ENCODE measurements around the gene SLC34A3.
A peak's percentile ranks its signal among the peaks of the same experiment; 100 is the strongest.
"Not testable (repeated sequence)": the region's sequence is repeated elsewhere in the genome, so short reads cannot be mapped to it uniquely, and the experiment has no call there.

The SLC34A3 gene

DNA sequence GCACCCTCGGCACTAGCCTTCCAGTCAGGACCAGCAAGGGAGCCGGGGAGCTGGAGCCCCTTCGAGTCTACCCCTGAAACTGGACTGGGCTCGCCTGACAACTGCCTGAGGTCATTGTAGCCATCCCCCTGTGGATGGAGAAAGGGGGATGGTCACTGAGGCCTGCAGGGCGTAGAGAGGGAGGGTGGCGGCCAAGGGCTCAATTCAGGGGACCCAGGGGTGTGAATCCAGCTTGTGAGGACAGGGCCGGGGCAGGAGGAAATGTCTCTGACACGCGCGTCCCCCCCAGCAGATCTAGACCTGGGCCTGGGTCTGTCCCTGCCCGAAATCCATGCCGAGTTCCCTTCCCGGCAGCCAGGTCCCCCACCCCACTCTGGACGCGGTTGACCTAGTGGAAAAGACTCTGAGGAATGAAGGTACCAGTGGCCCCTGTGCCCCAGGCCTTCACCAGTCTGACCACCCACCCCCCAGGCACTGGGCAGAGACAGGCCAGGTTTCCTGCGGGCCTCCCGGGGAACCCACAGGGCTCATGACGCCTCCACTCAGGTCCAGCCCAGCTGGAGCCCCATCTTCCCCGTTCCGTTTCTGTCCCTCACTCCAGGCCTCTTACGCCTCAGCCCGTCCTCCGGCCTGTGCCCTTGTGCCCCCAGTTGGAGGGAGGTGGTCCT, 805 bp downstream of the SLC34A3 start:
- no peak for DNase-seq

- DNase-seq = no peak
Measured at GRCh38 chr9:137232101-137232500, 1.4 kb downstream of the SLC34A3 start.

DNA sequence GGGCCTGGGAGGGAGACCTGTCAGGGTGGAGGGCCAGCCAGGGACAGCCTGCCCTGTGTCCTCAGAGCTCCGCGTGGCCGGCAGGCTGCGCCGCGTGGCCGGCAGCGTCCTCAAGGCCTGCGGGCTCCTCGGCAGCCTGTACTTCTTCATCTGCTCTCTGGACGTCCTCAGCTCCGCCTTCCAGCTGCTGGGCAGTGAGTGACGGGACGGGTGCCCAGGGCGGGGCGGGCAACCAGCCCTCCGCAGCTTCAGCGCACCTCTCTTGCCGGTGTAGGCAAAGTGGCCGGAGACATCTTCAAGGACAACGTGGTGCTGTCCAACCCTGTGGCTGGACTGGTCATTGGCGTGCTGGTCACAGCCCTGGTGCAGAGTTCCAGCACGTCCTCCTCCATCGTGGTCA, 1.8 kb downstream of the SLC34A3 start:
- no peak for DNase-seq

DNA sequence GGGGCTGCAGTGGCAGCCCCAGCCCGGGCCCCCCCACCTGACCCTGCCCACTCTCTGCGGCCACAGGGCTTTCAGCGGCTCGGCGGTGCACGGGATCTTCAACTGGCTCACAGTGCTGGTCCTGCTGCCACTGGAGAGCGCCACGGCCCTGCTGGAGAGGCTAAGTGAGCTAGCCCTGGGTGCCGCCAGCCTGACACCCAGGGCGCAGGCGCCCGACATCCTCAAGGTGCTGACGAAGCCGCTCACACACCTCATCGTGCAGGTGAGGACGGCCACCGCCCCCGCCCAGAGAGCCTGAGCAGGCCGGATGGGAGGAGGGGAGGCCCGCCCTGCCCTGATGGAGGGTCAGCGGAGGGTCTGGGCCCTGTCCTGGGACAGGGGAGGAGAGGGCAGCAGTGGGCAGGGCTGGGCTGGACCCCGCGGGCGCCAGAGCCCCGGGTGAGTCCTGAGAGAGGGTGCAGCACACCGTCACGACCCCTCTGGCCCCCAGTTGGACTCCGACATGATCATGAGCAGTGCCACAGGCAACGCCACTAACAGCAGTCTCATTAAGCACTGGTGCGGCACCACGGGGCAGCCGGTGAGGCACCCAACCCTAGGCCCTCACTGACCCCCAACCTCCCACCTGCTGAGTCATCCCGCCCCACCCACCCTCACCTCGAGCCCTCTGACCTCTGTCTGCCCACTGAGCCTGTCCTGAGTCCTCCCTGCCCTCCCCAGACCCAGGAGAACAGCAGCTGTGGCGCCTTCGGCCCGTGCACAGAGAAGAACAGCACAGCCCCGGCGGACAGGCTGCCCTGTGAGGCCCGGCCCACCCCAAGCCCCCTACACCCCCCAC, 2.7 kb downstream of the SLC34A3 start:
- no peak for DNase-seq

DNA sequence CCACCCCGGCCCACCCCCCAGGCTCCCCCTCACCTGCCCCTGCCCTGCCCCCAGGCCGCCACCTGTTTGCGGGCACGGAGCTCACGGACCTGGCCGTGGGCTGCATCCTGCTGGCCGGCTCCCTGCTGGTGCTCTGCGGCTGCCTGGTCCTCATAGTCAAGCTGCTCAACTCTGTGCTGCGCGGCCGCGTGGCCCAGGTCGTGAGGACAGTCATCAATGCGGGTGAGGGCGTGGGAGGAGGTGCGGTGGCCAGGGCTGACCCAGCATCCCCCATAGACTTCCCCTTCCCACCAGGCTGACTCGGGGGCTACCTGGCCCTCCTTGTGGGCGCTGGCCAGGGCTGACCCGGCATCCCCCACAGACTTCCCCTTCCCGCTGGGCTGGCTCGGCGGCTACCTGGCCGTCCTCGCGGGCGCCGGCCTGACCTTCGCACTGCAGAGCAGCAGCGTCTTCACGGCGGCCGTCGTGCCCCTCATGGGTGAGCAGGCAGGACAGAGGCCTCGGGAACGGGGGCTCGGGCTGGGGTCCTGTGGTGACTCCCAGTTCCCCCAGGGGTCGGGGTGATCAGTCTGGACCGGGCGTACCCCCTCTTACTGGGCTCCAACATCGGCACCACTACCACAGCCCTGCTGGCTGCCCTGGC, 3.5 kb downstream of the SLC34A3 start:
- no peak for DNase-seq

DNA sequence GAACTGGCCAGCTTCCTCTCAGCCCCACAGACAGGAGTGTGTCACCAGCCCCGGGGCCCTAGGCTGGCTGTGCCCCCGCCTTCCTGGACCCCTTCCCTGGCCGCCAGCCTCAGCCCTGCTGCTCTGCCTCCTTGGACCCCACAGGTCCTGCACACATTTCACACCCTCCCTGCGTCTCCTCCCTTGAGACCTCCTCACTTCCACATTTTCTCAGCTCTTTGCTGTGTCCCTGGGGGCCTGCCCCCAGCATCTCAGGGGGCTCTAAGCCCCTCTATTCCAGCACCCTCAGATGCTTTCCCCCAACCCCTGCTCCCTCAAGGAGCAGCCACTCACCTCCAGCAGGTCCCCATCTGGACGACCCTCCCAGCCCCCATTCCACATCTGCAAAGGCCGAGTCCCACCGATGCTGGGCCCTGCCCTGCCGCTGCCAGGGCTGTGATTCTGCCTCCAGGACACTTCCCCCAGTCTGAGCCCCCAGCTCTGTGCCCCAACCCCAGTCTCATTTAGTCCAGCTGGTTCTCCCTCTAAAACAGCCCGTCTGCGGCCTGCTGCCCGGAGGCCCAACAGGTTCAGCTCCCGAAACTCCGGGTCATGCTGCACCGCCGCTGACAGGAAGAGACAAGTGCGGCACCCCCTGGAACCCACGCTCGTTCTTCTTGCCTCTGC, 4.2 kb downstream of the SLC34A3 start:
- DNase-seq = no peak

DNA sequence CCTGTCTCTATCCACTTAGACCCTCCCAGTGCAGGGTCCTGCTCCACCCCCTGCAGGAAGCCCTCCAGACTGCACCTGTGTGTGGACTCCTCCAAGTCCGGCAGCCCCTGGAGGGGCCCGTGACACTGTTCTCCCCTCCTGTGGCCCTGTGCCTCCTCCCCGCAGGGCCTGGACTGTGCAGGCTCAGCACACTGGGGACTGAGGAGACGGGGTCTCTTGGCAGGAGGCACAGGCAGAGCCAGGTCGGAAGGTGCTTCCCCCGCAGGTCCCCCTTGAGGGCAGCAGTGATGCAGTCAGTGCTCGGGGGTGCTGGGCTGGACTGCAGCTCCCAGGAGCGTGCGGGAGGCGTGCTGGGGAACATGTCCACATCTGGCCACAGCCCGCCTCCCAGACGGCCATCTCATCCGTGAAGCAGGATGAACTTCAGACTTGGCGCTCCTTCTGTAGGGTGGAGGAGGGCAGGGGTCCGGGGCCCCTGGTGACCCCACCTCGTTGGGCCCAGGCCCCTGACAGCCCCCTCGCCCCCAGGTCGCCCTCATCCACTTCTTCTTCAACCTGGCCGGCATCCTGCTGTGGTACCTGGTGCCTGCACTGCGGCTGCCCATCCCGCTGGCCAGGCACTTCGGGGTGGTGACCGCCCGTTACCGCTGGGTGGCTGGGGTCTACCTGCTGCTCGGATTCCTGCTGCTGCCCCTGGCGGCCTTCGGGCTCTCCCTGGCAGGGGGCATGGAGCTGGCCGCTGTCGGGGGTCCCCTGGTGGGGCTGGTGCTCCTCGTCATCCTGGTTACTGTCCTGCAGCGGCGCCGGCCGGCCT, 4.9 kb downstream of the SLC34A3 start:
- no peak for DNase-seq

GRCh38 chr9:137236238-137236935, 5.7 kb downstream of the SLC34A3 start:
- peak; percentile 94 for DNase-seq

- DNase-seq = no peak
Measured at GRCh38 chr9:137236936-137237421, 6.3 kb downstream of the SLC34A3 start.

DNA sequence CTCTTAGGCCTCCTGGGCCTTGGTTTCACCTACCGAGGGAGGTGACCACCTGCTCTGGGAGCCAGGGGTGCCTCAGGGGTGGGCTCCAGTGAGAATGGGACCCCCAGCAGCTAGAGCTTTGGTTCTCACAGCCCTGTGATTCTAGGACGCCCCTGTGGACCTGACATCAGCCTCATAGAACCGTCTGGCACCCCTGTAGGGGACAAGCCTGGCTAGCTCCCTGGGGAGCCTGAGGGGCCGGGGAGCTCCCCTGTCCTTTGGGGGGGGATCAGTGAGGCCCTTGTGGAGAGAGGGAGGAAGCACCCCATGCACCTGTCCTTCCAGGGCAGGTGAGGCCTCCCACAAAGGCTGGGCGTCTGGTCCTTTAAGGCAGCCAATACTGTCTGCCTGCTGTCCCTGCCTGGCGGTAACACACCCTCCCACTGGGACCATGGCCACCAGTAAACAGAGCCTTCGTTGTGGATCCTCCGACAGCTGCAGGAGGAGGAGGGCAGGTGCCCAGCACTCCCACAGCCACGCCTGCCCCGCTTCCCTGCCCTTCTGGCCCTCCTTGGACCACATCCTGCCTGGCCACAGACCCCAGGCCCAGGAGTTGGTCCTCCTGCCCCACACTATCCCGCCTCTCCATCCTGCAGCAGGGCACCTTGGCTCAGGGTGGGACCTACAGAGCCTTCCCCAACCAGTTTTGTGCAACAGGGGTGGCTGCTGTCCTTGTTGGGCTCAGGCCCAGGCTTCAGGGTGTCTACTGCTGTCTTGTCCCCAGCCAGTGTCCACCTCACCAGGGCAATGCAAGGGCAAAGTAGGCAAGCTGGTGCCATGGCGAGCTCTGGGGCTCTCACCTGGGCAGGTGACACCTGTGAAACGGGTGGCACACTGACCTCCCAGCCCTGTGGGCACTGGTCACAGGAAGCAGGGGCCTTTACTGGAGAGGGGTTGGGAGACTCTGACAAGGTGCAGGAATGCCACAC, 7.3 kb downstream of the SLC34A3 start:
- no peak for DNase-seq

DNA sequence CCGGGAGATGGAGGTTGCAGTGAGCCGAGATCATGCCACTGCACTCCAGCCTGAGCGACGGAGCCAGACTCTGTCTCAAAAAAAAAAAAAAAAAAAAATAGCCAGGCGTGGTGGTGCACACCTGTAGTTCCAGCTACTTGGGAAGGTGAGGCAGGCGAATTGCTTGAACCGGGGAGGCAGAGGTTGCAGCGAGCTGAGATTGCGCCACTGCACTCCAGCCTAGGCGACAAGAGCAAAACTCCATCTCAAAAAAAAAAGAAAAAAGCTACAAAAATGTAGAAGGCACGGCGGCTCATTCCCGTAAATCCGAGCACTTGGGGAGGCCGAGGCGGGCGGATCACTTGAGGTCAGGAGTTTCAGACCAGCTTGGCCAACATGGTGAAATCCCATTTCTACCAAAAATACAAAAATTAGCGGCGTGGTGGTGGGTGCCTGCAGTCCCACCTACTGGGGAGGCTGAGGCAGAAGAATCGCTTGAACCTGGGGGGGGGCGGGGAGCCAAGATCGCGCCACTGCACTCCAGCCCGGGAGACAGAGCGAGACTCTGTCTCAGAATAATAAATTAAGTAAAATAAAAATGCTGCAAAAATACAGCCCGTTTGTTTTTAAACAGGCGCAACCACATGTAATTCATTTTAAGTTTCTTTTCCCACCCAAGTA, 9.0 kb downstream of the SLC34A3 start:
- not testable (repeated sequence) for DNase-seq

DNA sequence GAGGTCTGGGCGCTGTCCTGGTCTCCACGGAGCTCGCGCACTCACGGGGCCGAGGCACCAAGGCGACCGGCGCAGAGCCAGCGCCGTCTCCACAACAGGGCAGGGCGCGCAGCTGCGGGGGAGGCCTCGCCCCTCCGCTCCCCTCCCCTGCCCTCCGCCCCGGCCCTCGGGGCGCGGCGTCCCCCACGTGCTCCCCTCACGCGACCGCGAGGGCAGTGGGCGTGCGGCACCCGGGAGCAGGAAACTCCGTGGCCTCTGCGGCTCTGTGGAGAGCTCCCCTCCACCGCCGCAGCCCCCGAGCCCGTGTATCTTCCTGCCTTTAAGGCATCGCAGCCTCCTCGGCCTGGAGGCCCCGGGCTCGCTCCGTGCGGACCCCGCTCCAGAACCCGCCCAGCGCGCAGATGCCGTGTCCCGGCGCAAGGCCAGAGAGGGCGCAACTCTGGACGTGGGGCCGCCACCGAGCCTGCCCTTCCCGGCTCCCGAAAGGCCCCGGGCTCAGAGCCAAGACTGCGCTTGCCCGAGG, 9.7 kb downstream of the SLC34A3 start:
- peak; percentile 67 for DNase-seq

- peak; percentile 98 for DNase-seq
Measured at GRCh38 chr9:137240841-137241489, 10.3 kb downstream of the SLC34A3 start, which contains the start of gene TUBB4B. TUBB4B (plus strand) TSS chr9:137241287; CDS start chr9:137241361, 74 bp downstream.

DNA sequence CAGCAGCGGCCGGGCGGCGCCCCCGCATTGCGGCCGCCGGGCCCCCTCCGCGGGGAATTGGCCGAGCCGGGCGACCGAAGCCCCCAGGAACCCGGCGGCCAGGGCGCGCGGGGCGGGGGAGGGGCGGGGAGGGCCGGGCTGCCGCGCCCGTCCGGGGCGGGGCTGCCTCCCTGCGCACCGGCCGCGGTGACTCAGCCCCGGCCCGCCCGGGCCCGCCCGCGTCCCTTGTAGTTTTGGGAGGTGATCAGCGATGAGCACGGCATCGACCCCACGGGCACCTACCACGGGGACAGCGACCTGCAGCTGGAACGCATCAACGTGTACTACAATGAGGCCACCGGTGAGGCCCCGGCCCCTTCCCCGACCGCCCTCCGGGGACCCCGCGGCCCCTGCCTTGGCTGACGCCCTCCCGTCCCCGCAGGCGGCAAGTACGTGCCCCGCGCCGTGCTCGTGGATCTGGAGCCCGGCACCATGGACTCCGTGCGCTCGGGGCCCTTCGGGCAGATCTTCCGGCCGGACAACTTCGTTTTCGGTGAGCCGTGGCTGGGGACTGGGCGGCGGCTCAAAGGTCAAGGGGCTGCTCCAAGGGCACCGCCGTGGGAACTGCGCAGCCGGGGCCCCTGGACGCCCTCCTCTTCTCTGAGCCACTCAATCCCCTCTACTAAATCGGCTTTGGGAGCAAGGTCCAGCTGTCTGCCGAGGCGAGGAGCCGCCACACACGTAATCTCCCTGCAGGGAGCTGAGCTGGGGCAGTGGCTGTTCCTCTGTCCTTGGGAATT, 11.0 kb downstream of the SLC34A3 start:
- DNase-seq = peak; percentile 73

GRCh38 chr9:137242269-137243203, 11.8 kb downstream of the SLC34A3 start:
- no peak for DNase-seq

GRCh38 chr9:137243266-137243625, 12.5 kb downstream of the SLC34A3 start:
- not testable (repeated sequence) for DNase-seq
